ENCODE measurements around the gene MOB2.

MOB2 gene

DNA sequence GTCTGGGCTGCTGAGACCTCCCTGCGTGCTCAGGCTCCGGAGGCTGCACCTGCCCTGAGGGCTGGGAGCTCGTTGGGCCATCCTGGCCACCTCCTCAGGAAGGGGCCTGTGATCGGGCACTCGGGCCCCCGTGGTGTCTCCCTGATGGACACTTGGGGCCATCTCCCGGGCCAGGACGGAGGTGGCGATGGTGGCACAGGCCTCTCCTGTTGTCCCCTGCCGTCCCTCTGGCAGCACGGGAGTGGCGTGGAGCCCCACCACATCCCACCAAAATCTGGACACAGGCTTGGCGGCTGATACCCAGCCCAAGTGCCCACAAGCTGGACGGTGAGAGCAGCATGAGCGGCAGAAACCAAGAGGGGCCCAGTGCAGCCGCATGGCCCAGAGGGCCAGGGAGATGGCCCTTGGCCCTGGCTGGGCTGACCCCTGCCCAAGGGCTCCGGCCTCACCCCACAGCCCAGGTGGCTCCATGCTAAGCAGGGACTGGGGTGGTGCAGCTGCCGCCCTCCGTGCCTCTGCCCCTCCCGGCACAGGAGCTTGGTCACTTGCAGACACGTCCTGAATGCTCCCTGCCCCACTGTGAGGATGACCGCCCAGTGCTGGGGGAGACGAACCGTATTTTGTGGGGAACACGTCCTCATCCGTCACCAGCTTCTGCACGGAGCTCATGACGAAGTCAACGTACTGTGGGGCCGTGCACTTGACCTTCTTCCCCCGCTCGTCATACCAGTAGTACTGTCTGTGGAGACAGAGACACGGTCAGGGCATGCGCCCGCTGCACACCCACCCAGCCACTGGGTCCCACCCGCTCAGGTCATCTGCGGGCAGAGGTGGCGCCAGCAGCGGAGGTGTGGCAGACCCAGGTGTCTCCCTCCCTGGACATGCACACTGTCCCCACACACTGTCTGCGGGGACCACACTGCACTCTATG is 15.6 kb downstream of the MOB2 start:
- DNase-seq = no peak

DNA sequence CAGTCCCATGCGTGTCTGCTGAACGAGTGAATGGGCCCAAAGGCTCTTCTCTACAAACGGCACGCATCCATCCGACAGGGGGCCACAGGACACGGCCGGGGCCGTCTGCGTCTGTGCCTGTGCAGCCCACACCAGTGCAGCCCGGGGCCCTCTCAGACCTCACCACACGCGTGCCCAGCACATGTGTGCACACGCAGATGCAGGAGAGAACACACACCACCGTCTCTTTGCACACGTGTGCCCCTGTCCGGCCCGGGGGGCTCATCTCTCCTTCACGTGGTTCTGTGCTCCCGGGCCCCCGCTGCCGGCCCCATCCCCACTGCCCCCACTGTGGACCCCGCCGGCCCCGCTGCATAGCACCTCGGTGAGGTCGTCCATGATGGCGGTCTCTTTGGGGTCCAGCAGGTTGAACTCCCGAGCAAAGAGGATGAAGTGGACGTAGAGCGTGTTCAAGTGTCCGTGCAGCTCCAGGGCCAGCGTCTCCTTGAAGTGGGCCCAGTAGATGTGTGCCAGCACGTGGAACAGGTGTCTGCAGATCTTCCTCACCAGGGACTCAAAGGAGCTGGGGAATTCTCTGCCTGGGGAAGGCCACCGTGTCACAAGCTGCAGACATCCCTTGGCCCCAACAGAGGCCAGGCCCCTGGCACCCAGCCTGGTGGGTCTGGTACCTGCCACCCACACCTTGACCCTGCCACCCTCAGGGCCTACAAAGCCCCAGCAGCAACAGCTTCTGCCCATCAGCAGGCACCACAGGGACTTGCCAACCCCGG is 16.5 kb downstream of the MOB2 start:
- no peak for DNase-seq

DNA sequence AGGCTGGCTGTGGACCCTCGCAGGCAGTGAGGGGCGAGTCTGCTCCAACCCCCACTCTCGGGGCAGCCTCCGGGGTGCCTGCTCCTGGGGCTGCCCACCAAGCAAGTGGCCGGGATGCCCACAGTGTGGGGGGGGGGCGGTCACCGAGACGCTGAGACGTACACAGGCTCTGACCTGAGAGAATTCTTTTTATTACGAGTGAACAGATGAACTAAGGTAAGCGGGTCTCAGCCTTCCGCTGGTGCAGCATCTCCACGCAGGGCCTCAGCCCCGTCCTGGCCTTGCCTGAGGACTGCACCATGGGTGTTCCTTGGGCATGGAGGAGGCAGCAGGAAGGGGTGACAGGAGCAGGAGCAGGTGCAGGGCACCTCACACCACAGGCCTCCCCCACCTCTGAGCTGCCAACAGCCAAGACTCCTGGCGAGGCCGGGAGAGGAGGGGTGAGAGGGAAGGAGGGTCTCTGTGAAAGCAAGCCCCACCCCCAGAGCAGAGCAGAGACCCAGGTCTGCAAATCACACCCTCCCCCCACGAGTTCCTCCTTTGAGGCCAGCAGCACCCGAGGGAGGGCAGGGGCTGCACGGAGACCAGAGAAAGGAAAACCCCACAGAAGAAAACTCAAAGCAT is 17.2 kb downstream of the MOB2 start:
- no peak for DNase-seq

DNA sequence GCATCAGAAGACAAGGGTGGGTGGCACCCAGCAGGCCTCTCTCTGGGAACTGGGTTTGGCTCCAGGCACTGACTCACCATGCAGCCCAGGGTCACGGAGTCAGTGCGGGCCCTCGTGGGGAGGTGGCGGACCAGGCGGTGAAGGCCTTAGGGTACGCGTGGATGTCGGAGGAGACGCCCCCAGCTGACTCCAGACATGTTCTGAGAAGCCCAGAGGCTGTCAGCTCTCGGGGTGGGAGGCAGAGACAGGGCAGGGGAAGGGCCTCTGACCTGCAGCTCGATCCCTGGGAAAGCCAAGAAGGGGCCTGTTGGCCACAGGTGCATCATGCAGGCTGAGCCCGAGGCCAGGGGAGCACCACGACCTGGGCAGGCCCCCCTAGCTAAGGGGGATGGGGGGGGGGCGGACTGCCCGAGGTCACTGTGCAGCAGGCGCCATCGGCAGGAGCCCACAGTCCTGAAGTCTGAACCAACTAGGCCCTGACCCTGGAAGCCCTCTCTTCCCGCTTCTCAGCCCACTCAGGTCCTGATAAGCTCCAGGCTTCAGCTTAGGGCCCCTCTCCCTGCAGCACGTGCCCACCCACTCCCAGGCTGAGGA is 18.0 kb downstream of the MOB2 start:
- DNase-seq = no peak

- no peak for DNase-seq
Measured at GRCh38 chr11:1468002-1468401, 18.6 kb downstream of the MOB2 start.

DNA sequence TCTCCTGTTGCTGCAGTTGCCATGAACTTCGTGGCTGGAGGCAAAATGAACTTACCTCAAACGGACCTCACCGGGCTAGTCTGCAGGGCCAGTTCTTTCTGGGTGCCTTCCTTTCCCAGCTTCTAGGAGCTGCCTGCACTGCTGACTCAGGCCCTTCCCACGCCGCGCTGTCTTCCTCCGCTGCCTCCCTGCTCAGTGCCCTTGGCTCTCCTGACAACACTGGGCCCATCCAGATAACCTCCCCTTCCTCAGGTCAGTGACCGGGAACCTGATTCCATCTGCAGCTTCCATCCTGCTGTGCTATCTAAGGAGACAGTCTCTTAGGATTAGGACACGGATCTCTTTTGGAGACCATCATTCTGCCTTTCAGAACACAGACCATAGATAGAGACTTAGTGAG is 19.3 kb downstream of the MOB2 start:
- no peak for DNase-seq

DNA sequence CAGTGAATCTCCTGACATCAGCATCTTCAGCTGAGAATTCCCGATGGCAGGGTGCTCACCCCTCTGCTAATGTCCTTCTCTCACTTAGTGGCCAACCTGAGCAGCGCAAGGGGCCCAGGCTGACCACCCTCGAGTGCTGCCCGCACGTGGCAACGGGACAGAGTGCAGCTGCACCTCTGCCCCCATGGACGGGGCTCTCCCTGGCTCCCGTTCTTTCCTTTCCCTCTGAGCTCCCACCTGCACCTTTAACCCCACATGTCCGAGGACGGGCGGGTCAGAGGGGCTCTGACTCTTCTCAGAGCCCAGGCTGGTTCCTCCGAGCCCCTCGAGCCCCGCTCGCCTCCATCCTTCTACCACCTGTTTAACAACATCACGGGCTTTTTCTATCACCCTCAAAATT is 19.8 kb downstream of the MOB2 start:
- DNase-seq = no peak

DNA sequence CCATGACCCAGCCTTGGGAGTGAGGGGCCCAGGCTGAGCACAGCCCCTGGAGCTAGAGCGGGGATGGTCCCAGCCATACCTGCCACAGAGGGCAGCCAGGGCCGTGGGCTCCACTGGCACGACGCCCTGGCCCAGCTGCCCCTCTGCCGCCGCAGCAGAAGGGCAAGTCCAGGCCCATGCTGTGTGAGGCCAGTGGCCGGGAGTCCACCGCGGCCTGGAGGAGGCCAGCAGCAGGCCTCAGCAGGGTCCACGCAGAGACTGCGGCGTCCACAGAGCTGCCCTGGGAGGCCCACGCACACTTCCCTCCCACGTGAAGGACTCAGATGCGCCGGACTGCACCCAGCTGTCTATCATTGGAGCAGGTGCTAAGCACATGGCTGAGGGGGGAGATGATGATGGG is 23.5 kb downstream of the MOB2 start:
- no peak for DNase-seq

DNA sequence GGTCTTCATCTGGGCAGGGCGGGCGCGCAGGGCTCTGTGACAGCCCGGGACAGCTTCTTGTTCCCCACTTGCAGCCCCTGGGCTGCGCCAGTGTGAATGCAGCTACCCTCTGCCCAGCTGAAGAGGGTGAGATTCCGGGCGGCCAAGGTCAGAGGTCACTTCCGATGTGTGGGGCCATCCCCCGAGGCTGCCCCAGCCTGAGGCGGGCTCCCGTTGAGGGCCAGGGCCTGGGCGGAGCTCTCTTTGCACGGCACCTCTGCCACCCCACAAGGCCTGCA is 23.9 kb downstream of the MOB2 start:
- no peak for DNase-seq

DNA sequence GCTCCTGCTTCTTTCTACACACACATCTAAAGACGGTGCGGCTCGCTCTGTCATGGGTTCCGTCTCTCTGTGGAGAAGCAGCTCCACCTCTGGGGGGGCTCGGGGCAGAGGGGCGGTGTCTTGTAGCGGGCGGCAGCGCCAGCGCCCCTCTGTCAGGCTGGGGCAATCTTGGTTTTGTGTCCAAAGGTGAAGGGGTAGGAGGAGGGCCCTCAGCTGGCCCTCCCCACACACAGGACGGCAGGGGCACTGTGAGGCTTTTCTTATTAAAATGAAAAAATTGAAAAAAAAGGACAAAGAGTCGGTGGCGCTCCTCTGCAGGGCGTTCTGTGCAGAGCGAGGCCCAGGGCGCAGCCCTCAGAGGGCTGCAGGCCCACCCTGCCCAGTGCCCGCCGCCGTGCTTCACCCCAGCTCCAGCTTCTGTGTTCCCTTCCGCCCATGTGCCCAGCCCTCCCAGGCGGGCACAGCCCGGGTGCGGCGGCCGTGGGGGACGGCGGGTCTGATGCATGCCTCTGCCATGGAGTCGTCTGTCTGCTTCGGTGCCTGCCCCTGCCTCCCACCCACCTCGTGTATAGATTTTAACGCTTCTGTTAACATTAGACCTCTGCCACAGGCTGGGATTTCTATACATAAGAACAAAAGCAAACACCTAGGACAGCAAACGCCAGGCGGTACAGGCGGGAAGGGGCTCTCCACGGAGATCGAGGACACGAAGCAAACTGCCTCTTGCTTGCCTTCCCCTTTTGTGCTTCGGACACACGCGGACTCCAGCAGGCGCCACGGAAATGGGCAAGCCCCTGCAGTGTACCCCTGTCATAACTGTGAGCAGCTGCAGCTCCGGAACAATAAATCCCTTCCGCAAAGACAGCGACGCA is 24.5 kb downstream of the MOB2 start:
- DNase-seq = no peak

- DNase-seq = no peak
Measured at GRCh38 chr11:1460986-1461825, 25.4 kb downstream of the MOB2 start.

GRCh38 chr11:1460396-1460985 is 26.1 kb downstream of the MOB2 start:
- DNase-seq = no peak

- no peak for DNase-seq
Measured at GRCh38 chr11:1459764-1460395, 26.7 kb downstream of the MOB2 start.

- no peak for DNase-seq
Measured at GRCh38 chr11:1459219-1459575, 27.4 kb downstream of the MOB2 start.

GRCh38 chr11:1458340-1459218 is 28.0 kb downstream of the MOB2 start:
- no peak for DNase-seq

DNA sequence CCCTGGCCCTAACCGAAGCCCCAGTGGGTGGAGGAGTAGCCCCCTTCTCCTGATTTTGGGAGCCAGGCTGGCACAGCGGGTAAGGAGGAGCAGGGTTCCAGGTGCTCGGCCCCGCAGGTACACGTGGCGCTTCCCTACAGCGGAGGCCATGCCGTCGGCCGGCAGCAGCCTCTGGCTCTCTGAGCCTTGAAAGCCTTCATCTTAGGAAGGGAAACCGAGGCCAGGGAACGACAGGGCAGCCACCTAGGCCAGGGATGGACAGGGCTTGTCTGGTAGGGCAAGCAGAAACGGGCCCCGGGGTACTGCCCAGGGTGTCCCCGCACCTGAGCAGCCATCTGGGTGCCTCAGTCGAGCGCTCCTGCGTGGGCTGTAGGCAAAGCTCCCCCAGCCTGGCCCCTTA is 28.7 kb downstream of the MOB2 start:
- DNase-seq = no peak

GRCh38 chr11:1457326-1457680 is 29.3 kb downstream of the MOB2 start:
- no peak for DNase-seq

GRCh38 chr11:1456596-1457325 is 29.8 kb downstream of the MOB2 start:
- no peak for DNase-seq

DNA sequence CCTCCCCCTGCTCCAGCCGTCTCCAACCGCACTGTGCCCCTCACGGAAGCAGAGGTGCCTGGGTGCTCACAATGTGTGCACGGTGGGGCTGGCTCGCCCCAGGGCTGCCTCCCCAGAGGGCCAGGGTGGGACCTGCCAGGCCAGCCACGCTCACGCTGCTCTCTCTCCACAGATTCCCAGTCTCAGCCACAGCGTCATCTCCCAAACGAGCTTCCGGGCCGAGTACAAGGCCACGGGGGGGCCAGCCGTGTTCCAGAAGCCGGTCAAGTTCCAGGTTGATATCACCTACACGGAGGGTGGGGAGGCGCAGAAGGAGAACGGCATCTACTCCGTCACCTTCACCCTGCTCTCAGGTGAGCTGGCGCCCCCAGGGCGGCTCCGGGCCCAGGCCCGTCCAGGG is 30.4 kb downstream of the MOB2 start:
- no peak for DNase-seq
